NCI-H2227 treated with DMSO at 0.1 percent for 48 hours (cell line): Measurements from ENCODE around the gene RBM11.

Experiments
- DNase-seq: peaks from one replicate; lab custom pipeline; 2025; lab: John Stamatoyannopoulos, UW

RBM11 gene

GRCh38 chr21:14271053-14271452 lies 55.1 kb downstream of the RBM11 start:
- DNase-seq: no peak

- no peak for DNase-seq
Measured at GRCh38 chr21:14271641-14272040, 55.7 kb downstream of the RBM11 start.

- no peak for DNase-seq
Measured at GRCh38 chr21:14273736-14274538, 58.0 kb downstream of the RBM11 start.

- no peak for DNase-seq
Measured at GRCh38 chr21:14275702-14276205, 59.8 kb downstream of the RBM11 start.
